Measurements from ENCODE around the gene COL18A1. TPM values are rescaled to one million over a fixed set of nuclear protein-coding genes. Genes with fewer than 3 reads are reported as not detected.
A peak's percentile ranks its signal among the peaks of the same experiment; 100 is the strongest.

Gene COL18A1
- total RNA-seq, 4 donors from 2014 or later = 18.6 to 85.0 (median 33.0) TPM

- H3K9me3 ChIP-seq = no peaks in the 10 kb centered on the region
- H3K4me3 ChIP-seq = no peak overlapping the region
- TF ChIP-seq POLR2A (IDR thresholded peaks at IDR 0.05) = no peak
- no peak for TF ChIP-seq CTCF (IDR thresholded peaks at IDR 0.05)
- peak overlapping the region in 2 of 4 donors; percentile 25 to 41 for H3K27ac ChIP-seq
- DNase-seq = no peak
- peaks cover 0 to 22% (median 5%) of the 10 kb centered on the region in 4 donors for H3K4me1 ChIP-seq
- H3K27me3 ChIP-seq = peaks cover 0 to 2% of the 10 kb centered on the region in 2 donors
- H3K36me3 ChIP-seq = no peaks in the 10 kb centered on the region
These were observed 5.3 kb downstream of the COL18A1 start for GRCh38 chr21:45410151-45410864.

- no peaks in the 10 kb centered on the region for H3K9me3 ChIP-seq
- no peak for TF ChIP-seq POLR2A (IDR thresholded peaks at IDR 0.05)
- no peak for TF ChIP-seq CTCF (IDR thresholded peaks at IDR 0.05)
- no peak overlapping the region for H3K4me3 ChIP-seq
- peak overlapping the region in 2 of 4 donors; percentile 25 to 31 for H3K27ac ChIP-seq
- H3K27me3 ChIP-seq = no peaks in the 10 kb centered on the region
- no peaks in the 10 kb centered on the region for H3K36me3 ChIP-seq
- H3K4me1 ChIP-seq = peaks cover 0 to 14% (median under 1%) of the 10 kb centered on the region in 4 donors
- no peak for DNase-seq
These were observed 6.2 kb downstream of the COL18A1 start for GRCh38 chr21:45410865-45411809.

- no peaks in the 10 kb centered on the region for H3K36me3 ChIP-seq
- H3K9me3 ChIP-seq = no peaks in the 10 kb centered on the region
- H3K4me3 ChIP-seq = no peak overlapping the region
- DNase-seq = no peak
- H3K27me3 ChIP-seq = no peaks in the 10 kb centered on the region
- TF ChIP-seq POLR2A (IDR thresholded peaks at IDR 0.05) = no peak
- TF ChIP-seq CTCF (IDR thresholded peaks at IDR 0.05) = no peak
- H3K4me1 ChIP-seq = peaks cover 0 to 14% (median 0%) of the 10 kb centered on the region in 4 donors
- no peak overlapping the region for H3K27ac ChIP-seq
These were observed 6.8 kb downstream of the COL18A1 start for GRCh38 chr21:45411810-45412206.

GRCh38 chr21:45412491-45412890 lies 7.5 kb downstream of the COL18A1 start:
- H3K27ac ChIP-seq = no peak overlapping the region
- no peak for TF ChIP-seq CTCF (IDR thresholded peaks at IDR 0.05)
- no peak for TF ChIP-seq POLR2A (IDR thresholded peaks at IDR 0.05)
- H3K4me3 ChIP-seq = no peak overlapping the region
- no peaks in the 10 kb centered on the region for H3K27me3 ChIP-seq
- DNase-seq = no peak
- peaks cover 0 to 14% (median 0%) of the 10 kb centered on the region in 4 donors for H3K4me1 ChIP-seq
- H3K36me3 ChIP-seq = no peaks in the 10 kb centered on the region
- H3K9me3 ChIP-seq = no peaks in the 10 kb centered on the region

- peaks cover 0 to 14% (median 0%) of the 10 kb centered on the region in 4 donors for H3K4me1 ChIP-seq
- H3K4me3 ChIP-seq = no peak overlapping the region
- no peak for DNase-seq
- no peak overlapping the region for H3K27ac ChIP-seq
- H3K36me3 ChIP-seq = no peaks in the 10 kb centered on the region
- no peaks in the 10 kb centered on the region for H3K27me3 ChIP-seq
- TF ChIP-seq CTCF (IDR thresholded peaks at IDR 0.05) = no peak
- no peak for TF ChIP-seq POLR2A (IDR thresholded peaks at IDR 0.05)
- no peaks in the 10 kb centered on the region for H3K9me3 ChIP-seq
These were observed 8.1 kb downstream of the COL18A1 start for GRCh38 chr21:45412909-45413611.
